GM19025 (cell line): ENCODE measurements around the gene RGS6.

Experiments used
- ATAC-seq: cut with Tn5 transposase; IDR thresholded peaks from one replicate; pipeline ENCODE4 v1.9.1; 2021; ENCODE audit warnings: mild to moderate bottlenecking, low read depth, moderate library complexity; ENCODE audit not compliant: unreplicated experiment

RGS6 gene

GRCh38 chr14:72141084-72141483 is 208.9 kb downstream of the RGS6 start:
- no peak for ATAC-seq

- no peak for ATAC-seq
Observed at GRCh38 chr14:72142328-72142727, 210.1 kb downstream of the RGS6 start.

GRCh38 chr14:72146241-72146640 is 214.0 kb downstream of the RGS6 start:
- ATAC-seq: no peak

GRCh38 chr14:72154645-72155378 is 222.6 kb downstream of the RGS6 start:
- ATAC-seq: no peak

- no peak for ATAC-seq
Observed at GRCh38 chr14:72155379-72155993, 223.3 kb downstream of the RGS6 start.

GRCh38 chr14:72164420-72165228 is 232.4 kb downstream of the RGS6 start:
- no peak for ATAC-seq

- ATAC-seq: no peak
Observed at GRCh38 chr14:72165229-72165698, 233.0 kb downstream of the RGS6 start.

- ATAC-seq: no peak
Observed at GRCh38 chr14:72169521-72169920, 237.3 kb downstream of the RGS6 start.

- no peak for ATAC-seq
Observed at GRCh38 chr14:72172049-72172448, 239.8 kb downstream of the RGS6 start.

- ATAC-seq: no peak
Observed at GRCh38 chr14:72172597-72172996, 240.4 kb downstream of the RGS6 start.

- ATAC-seq: no peak
Observed at GRCh38 chr14:72173038-72173720, 240.9 kb downstream of the RGS6 start.

- ATAC-seq: no peak
Observed at GRCh38 chr14:72177251-72177650, 245.0 kb downstream of the RGS6 start.

GRCh38 chr14:72178517-72178916 is 246.3 kb downstream of the RGS6 start:
- ATAC-seq: no peak

GRCh38 chr14:72182708-72183432 is 250.6 kb downstream of the RGS6 start:
- ATAC-seq: no peak

- no peak for ATAC-seq
Observed at GRCh38 chr14:72183631-72184030, 251.4 kb downstream of the RGS6 start.

- ATAC-seq: no peak
Observed at GRCh38 chr14:72186523-72186922, 254.3 kb downstream of the RGS6 start.

GRCh38 chr14:72196237-72197015 is 264.2 kb downstream of the RGS6 start:
- ATAC-seq: no peak

- ATAC-seq: no peak
Observed at GRCh38 chr14:72201645-72202044, 269.4 kb downstream of the RGS6 start.

- ATAC-seq: no peak
Observed at GRCh38 chr14:72213424-72213823, 281.2 kb downstream of the RGS6 start.
